Stimulated activated CD8-positive, alpha-beta memory T cell treated with anti-CD3 and anti-CD28 coated beads, Interleukin-4, amount 100 ng/mL, for 24 hours (primary cell): ENCODE data around the gene SLC8A2.

Experiments used
- DNase-seq: peaks from one replicate; pipeline ENCODE4 v3.0.0-alpha.2; 2020; ENCODE audit warnings: low read depth

SLC8A2 gene

GRCh38 chr19:47503130-47503825 is 31.6 kb upstream of the SLC8A2 start:
- DNase-seq, result no peak

GRCh38 chr19:47499863-47500830 is 28.5 kb upstream of the SLC8A2 start:
- DNase-seq, result no peak

- DNase-seq, result no peak
Measured at GRCh38 chr19:47499371-47499770, 27.7 kb upstream of the SLC8A2 start.

GRCh38 chr19:47498561-47498960 is 26.9 kb upstream of the SLC8A2 start:
- no peak for DNase-seq

- DNase-seq, result no peak
Measured at GRCh38 chr19:47497821-47498520, 26.3 kb upstream of the SLC8A2 start.

GRCh38 chr19:47497050-47497766 is 25.5 kb upstream of the SLC8A2 start:
- no peak for DNase-seq

GRCh38 chr19:47495478-47496372 is 24.0 kb upstream of the SLC8A2 start:
- DNase-seq, result no peak

GRCh38 chr19:47494729-47495128 is 23.0 kb upstream of the SLC8A2 start:
- DNase-seq, result no peak

GRCh38 chr19:47494211-47494547 is 22.5 kb upstream of the SLC8A2 start:
- no peak for DNase-seq

- no peak for DNase-seq
Measured at GRCh38 chr19:47493378-47494210, 21.9 kb upstream of the SLC8A2 start.

GRCh38 chr19:47492571-47493377 is 21.1 kb upstream of the SLC8A2 start:
- DNase-seq, result no peak

GRCh38 chr19:47492137-47492533 is 20.4 kb upstream of the SLC8A2 start:
- DNase-seq, result no peak

GRCh38 chr19:47491358-47492136 is 19.9 kb upstream of the SLC8A2 start:
- no peak for DNase-seq

- DNase-seq, result no peak
Measured at GRCh38 chr19:47490847-47491246, 19.2 kb upstream of the SLC8A2 start.

GRCh38 chr19:47490031-47490430 is 18.3 kb upstream of the SLC8A2 start:
- DNase-seq, result no peak

GRCh38 chr19:47489072-47489914 is 17.6 kb upstream of the SLC8A2 start:
- DNase-seq, result no peak
